AG09319 (cell line): Measurements from ENCODE around the gene SFRP4.

Source experiments
- DNase-seq: peaks from one replicate; pipeline ENCODE4 v3.0.0-alpha.2; 2010; ENCODE audit warnings: low read depth; ENCODE audit errors: extremely low read depth
- CTCF ChIP-seq: IDR thresholded peaks from 2 replicates; pipeline ENCODE4 v1.5.1; 2011; ENCODE audit warnings: low read depth, mild to moderate bottlenecking, inconsistent platforms, low read length, moderate library complexity

Gene SFRP4

GRCh38 chr7:37894671-37895070 is 21.9 kb downstream of the SFRP4 start:
- no peak for TF ChIP-seq CTCF
- no peak for DNase-seq

GRCh38 chr7:37893359-37893758 is 23.3 kb downstream of the SFRP4 start:
- DNase-seq = no peak
- TF ChIP-seq CTCF = no peak

- no peak for TF ChIP-seq CTCF
- no peak for DNase-seq
Observed at GRCh38 chr7:37882086-37882485, 34.5 kb downstream of the SFRP4 start.
